PFSK-1 (cell line): ENCODE measurements around the gene FAM221B.

Experiments
- POLR2AphosphoS5 ChIP-seq: IDR thresholded peaks from 2 replicates; pipeline ENCODE4 v1.6.1; 2012; ENCODE audit warnings: low read depth, mild to moderate bottlenecking, control low read depth, low read length, moderate library complexity
- REST ChIP-seq, 2 experiments: IDR thresholded peaks; 2 replicates each; pipeline versions ENCODE4 v1.6.1 to v1.8.0; 2011 to 2012; ENCODE audit warnings: low read depth in 2 of 2, low read length in 2 of 2, control low read depth in 1 of 2, inconsistent platforms in 1 of 2, mild to moderate bottlenecking in 1 of 2, moderate library complexity in 1 of 2; ENCODE audit not compliant: insufficient read depth in 1 of 2
- SIN3A ChIP-seq: IDR thresholded peaks from 2 replicates; pipeline ENCODE4 v1.6.1; 2012; ENCODE audit warnings: mild to moderate bottlenecking, low read length, moderate library complexity, borderline replicate concordance; ENCODE audit not compliant: insufficient read depth
- TAF1 ChIP-seq: IDR thresholded peaks from 2 replicates; pipeline ENCODE4 v1.6.1; 2012; ENCODE audit warnings: low read length, control low read depth, borderline replicate concordance; ENCODE audit not compliant: insufficient read depth

- TF ChIP-seq TAF1: no peak
- TF ChIP-seq POLR2AphosphoS5: no peak
- TF ChIP-seq REST (IDR thresholded peaks at IDR 0.05; ENCODE audit: insufficient read depth in 1 of 2, low read depth in 2 of 2, low read length in 2 of 2): no peak
- no peak for TF ChIP-seq SIN3A
Observed at GRCh38 chr9:35820076-35820475, 8.5 kb downstream of the FAM221B start.
